Nucleus accumbens (tissue), 56 donors: ENCODE data around the gene FAHD2A.
"Not testable (repeated sequence)": the region's sequence is repeated elsewhere in the genome, so short reads cannot be mapped to it uniquely, and the experiment has no call there.

Experiments
- DNase-seq, 56 donors: peaks; one replicate each; lab custom pipeline; 2025; lab: John Stamatoyannopoulos, UW

The FAHD2A gene

GRCh38 chr2:95389245-95390119, 13.0 kb upstream of the FAHD2A start:
- DNase-seq, result peak in 41 of 56 donors; percentile 4 to 74 (median 35)

- no peak for DNase-seq
These were observed 12.1 kb upstream of the FAHD2A start for GRCh38 chr2:95390272-95390880.

DNA sequence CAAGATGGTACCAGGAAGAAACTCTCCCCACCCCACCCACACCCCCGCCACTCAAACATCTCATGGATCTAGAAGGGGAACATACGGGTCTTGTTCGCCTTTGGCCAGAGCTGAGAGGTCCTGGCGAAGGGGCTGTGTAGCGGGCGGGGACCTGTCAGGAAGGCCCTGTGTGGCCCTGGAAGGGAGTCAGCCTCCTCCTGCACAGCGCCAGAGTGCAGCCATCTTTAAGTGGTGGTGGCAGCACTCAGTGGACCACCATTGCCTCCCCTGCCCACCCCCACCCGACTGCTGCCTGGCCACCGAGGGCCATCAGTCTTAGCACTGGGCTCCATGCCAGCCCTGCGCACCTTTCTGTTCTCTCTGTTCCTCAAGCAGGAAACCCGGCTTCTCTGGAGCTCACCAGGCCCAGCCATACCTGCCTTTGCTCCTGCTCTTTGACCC, 11.6 kb upstream of the FAHD2A start:
- no peak for DNase-seq

DNA sequence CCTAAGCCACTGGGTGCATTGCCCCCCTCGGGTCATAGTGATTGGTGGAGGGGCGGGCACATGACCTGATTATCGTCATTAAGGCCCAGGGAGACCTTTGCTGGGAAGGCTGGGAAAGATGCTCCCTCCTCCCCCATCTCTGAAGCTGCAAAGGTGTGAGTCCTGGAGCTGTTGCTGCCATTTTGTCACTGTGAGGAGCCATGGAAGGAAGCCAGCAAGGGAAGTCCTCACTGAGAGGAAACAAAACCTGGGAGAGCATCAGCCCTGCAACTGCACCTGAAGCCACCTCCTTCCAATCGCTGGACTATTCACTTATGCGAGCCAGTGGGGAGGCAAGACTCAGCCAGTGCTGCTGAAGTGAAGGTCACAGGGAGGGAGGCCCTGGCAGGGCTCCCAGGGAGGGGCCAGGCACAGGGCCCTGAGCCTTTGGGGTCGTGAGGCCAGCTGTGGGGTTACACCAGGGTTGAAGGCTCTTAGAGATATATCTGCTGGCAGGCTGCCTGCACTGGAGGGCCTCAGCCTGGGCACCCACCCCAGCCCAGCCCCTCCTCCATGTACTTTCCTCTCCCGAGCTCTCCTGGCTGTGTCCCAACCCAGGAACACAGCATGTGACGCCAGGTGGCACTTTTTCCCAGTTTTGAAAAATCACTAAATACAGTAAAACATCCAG, 10.7 kb upstream of the FAHD2A start:
- DNase-seq, result no peak

- no peak for DNase-seq
These were observed 10.2 kb upstream of the FAHD2A start for GRCh38 chr2:95392320-95392719.

DNA sequence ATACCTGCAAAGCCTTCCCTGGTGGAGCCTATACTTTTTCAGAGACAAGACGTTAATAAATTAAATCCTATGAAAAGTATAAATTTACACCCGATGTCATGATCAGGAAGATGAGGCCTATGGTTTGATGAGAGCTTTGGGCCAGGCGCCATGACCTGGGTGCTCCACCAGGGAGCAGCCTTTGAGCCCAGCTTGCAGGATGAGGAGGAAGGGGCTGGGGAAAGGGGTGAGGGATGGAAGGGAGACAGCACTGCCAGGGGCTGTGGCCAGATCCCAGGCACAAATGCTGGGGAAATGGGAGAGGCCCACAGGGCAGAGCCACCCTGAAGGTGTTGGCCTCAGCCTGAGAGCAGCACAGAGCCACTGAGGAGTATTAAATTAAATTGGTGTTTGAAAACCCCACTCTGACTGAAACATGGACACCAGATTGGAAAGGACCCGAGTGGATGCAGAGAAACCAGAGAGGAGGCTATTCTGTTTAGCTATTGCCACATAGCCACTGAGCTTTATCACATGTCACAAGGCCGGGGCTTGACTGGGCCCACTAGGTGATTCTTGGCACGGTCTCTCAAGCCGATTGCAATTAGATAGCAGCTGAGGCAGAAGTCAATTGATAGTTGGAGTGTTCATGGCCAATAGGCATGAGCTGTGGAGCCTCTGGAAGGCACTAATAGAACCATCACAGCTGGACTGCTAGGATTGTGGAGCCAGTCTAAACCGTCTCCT, 9.6 kb upstream of the FAHD2A start:
- no peak for DNase-seq

DNA sequence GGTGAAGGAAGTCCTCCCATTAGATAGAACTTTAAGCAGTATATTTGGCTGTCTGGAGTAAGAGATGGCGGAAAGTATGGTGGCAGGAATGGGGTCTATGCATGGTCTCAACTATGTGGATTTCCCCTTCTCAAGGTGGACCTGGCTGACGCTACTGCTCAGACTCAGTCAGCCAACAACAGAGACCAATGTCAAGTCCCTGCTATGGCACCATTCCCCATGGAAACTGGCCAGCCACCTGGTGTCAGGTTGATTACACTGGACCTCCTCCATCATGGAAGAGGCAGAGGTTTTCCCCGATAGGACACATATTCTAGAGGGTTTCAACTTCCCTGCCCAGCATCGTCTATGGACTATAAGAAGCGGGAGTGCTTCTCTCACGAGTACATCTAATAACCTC, 8.6 kb upstream of the FAHD2A start:
- DNase-seq, result no peak

DNA sequence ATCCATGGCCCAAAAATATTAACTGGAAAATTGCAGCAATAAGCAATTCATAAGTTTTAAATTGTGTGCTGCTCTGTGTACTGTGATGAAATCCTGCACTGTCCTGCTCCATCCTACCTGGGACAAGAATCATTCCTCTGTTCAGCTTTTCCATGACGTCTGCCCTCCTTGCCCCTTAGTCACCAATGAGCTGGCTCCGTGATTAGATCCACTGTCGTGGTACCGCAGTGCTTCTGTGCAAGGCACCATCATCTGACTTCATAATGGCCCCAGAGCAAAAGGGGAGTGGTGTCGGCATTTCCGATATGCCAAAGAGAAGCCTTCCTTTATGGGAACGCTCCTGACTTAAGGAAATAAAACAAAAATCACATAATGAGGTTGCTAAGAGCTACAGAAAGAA, 3.4 kb upstream of the FAHD2A start:
- no peak for DNase-seq

DNA sequence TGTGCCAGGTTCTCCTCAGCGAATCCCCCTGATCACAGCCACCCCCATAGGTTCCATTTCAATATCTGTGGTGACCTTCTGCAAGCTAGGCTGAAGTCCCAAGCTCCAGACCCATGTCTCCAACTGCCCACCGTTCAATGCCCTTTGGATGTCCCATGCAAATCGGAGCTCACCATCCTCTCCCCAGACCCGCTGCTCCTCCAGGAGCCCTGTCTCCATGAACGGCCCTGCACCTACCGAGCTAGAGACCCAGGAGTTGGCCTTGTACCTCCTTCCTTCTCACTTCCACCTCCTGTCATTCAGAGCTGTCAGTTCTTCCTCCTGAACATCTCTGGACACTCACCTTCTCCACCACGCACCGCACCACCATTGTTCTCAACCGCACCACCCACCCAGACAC, 1.0 kb upstream of the FAHD2A start:
- DNase-seq, result no peak

GRCh38 chr2:95402004-95402369, 521 bp upstream of the FAHD2A start:
- DNase-seq, result peak in 6 of 56 donors; percentile 17 to 39 (median 35)

GRCh38 chr2:95403204-95403721, 755 bp downstream of the FAHD2A start:
- DNase-seq, result peak in 41 of 56 donors; percentile 6 to 73 (median 29)

DNA sequence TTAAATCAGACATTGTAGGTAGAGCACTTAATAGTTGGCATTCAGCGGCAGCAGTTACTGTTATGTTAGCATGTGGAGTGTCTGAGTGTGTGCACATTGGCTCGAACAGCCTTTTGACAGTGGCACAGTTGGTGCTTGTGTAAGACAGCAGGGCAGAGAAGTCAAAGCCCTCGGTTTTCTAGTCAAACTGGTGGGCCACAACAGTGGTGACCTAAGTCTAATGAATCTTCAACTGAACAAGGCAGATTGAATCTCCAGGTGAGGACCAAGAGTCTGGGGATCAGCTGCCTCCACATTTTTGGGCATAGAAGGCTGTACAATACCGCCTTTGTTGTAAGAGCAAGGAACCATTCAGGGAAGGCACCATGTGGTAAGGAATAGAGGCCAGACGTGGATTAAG, 1.3 kb downstream of the FAHD2A start:
- DNase-seq, result not testable (repeated sequence)

DNA sequence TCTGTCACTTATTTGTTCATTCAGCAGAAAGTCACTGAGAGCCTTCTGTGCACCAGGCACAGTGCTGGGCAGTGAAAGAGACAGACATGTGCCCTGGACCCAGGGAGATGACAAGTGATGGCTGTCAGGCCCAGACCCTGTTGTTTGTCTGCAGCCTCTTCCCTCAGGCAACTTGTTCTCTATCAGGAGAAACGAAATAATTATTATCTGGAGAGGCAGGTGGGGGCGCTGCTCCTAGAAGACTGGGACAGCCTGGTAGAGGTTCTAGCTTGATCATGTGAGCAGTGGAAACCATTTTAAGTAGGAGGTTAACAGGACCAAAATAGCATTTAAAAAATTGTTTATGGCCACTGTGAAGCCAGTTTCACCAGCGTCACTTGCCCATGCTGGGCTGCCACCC, 2.2 kb downstream of the FAHD2A start:
- not testable (repeated sequence) for DNase-seq

- DNase-seq, result not testable (repeated sequence)
These were observed 8.7 kb downstream of the FAHD2A start for GRCh38 chr2:95411239-95411638.

GRCh38 chr2:95414015-95414594, 11.6 kb downstream of the FAHD2A start:
- DNase-seq, result peak in 53 of 56 donors; percentile 19 to 92 (median 74)

DNA sequence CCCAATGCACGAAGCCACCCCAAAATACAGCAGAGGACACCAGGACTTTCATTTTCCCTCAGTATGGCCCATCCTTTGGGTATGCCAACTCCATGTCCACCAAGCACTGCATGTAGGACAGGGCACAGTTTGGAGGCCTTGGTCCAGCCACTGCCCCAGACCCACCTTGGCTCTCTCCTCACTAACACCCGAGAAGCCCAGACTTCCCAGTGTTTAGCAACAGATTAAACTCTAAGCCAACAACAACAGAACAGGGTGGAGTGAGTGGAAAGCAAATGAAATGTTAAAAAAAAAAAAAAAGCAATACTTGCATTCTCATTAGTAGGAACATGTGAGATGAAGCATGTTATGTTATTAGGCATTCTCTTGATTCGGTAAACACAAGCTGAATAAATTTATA, 12.6 kb downstream of the FAHD2A start:
- not testable (repeated sequence) for DNase-seq

DNA sequence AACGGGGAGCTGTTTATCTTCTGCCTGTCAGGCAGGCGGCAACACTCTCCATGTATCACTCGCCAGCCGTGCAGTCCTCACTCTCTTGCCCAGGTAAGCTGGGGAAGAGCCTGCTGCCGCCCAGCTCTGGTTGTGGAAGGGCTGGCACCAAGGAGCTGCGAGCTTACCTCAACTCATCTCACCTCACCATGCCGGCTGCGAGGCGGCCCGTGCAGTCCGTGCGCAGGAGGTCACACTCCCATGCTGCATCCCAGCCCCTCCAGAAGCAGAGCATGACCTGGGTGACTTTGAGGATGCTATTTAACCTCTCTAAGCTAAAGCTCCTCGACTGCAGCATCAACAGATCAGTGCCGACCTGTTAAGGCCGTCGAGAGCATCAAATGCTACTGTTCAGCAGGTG, 13.1 kb downstream of the FAHD2A start:
- not testable (repeated sequence) for DNase-seq

- DNase-seq, result not testable (repeated sequence)
These were observed 24.8 kb downstream of the FAHD2A start for GRCh38 chr2:95427196-95427867.

- DNase-seq, result not testable (repeated sequence)
These were observed 27.4 kb downstream of the FAHD2A start for GRCh38 chr2:95429748-95430467.
